GM18511 (cell line): ENCODE measurements around the gene CDYL2.
"Not testable (repeated sequence)": the region's sequence is repeated elsewhere in the genome, so short reads cannot be mapped to it uniquely, and the experiment has no call there.

ENCODE experiments used
- ATAC-seq: cut with Tn5 transposase; IDR thresholded peaks from one replicate; pipeline ENCODE4 v1.9.1; 2021; ENCODE audit warnings: mild to moderate bottlenecking, moderate library complexity; ENCODE audit not compliant: unreplicated experiment

The CDYL2 gene, protein sequence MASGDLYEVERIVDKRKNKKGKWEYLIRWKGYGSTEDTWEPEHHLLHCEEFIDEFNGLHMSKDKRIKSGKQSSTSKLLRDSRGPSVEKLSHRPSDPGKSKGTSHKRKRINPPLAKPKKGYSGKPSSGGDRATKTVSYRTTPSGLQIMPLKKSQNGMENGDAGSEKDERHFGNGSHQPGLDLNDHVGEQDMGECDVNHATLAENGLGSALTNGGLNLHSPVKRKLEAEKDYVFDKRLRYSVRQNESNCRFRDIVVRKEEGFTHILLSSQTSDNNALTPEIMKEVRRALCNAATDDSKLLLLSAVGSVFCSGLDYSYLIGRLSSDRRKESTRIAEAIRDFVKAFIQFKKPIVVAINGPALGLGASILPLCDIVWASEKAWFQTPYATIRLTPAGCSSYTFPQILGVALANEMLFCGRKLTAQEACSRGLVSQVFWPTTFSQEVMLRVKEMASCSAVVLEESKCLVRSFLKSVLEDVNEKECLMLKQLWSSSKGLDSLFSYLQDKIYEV

GRCh38 chr16:80804526-80805383 lies at the start of gene CDYL2:
Gene CDYL2, minus strand, starts transcription at chr16:80804598. Its CDS starts 425 bp downstream, at chr16:80804173.
- peak; percentile 81 for ATAC-seq

DNA sequence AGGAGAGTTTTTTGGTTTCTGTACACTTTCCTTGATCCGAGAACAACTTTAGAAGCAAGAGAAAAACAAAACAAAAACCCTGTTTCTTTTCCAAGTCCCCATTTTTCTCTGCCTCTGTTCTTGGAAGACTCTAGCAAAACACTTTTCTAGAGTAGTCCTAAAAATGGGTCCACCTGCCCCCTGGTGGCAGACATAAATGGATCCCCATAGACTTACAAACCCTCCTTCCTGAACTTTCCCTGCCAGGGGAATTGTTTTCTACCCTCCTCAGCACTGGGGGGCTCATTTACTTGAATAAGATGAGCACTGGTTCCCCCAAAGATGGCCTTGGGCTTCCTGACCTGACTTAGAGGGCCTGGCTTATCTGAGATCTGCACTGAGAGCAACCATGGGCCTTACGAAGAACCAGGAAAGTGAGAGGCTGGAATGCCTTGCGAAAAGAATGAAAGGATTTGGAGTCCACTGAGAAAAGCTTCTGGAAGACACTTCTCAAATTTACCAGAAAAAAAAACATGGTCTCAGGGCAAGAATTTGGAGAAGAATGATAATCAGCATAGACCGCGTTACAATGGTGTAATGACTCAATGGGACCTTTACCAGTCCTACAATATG lies 48.0 kb upstream of the CDYL2 start:
- no peak for ATAC-seq

DNA sequence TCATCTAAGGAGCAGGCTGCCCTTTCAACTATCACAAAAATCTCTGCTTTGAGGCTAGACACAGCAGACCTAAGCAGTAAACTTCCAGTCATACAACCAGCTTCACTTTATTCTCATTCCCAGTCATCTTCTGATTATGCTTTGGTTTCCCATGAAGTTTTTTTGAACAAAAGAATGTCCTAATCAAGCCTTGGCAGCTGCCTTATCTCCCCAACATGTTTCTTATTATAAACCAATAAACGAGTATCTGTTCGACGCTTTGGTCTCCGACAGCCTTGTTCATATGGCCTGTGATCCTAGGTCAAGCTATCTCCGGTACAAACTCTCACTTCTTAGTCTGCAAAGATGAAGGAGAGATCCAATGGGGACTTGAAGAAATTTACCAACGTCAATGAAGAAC lies 47.4 kb upstream of the CDYL2 start:
- ATAC-seq: no peak

- ATAC-seq: no peak
Measured at GRCh38 chr16:80850757-80851156, 46.4 kb upstream of the CDYL2 start.

DNA sequence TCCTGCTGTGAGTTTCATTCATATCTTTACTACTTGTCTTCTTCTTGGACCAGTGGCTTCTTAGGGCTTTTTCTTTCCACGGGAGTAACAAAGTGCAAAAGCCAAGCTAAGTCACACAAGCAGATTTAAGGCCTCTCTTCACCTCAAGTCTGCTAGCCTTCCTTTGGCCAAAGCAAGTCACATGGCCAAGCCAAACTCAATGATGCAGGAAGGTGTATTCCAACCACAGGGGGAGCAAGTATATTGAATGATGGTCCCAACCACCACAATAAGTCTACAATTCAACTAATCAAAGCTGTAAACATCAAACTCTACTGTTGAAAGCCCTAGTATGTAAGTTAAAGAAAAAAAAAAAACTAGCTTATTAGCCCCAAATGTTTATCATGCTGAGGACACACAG lies 44.5 kb upstream of the CDYL2 start:
- ATAC-seq: no peak

- ATAC-seq: no peak
Measured at GRCh38 chr16:80846680-80847079, 42.3 kb upstream of the CDYL2 start.

DNA sequence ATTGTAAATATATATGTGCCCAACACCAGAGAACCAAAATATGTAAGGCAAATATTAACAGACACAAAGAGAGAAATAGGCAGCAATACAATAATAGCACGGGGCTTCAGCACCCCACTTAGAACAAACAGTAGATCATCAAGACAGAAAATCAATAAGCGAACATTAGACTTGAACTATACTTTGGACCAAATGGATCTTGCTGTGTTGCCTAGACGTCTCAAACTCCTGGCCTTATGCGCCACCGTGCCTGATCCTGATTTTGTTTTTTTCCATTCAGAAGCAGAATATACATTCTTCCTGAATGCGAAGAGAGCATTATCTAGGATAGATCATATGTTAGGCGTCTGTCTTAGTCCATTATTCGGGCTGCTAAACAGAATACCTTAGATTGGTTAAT lies 41.9 kb upstream of the CDYL2 start:
- no peak for ATAC-seq

- no peak for ATAC-seq
Measured at GRCh38 chr16:80844395-80844794, 40.0 kb upstream of the CDYL2 start.

- ATAC-seq: no peak
Measured at GRCh38 chr16:80841231-80841630, 36.8 kb upstream of the CDYL2 start.

DNA sequence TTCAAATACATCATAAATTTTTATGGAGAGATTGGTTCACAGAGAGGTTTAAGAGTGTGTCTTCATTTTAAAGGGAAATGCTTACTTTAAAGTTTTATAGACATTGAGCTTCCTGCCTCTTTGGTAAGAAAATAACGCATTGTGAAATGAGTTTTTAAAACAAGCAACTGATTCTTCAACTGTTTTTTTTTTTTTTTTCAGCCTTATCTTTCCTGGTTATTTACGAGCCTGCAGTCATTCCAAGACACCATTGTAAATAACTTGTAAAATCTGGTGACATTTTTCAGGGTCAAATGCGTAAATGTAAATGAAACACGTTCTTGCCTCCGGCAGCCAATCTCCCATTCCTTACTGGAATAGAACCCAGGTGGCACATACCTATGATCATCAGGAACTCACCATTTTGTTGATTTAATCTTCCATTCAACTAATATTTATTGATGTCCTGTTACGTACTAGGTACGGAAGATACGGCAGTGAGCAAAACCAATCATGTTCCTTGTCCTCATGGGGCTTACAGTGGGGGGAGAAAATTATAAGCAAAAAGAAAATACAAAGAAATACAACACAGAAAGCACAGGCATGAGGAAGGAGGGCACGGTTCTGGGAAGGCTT lies 33.2 kb upstream of the CDYL2 start:
- no peak for ATAC-seq

DNA sequence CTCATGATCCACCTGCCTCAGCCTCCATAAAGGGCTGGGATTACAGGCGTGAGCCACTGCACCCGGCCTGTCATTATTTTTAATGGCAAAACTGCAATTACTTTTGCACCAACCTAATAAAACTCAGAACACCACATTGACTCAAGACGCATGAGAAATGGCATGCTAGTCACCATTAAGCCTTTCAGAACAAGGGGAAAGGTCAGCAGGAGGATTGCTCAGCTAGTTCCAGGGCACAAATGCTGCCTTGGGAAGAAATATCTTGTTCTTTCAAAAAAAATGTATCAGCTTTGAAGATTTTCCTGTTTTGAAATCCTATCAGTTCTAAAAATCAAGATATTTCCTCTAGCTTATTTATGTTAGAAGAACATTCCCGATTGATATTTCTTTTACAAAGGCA lies 32.4 kb upstream of the CDYL2 start:
- ATAC-seq: no peak

- no peak for ATAC-seq
Measured at GRCh38 chr16:80836202-80836601, 31.8 kb upstream of the CDYL2 start.

DNA sequence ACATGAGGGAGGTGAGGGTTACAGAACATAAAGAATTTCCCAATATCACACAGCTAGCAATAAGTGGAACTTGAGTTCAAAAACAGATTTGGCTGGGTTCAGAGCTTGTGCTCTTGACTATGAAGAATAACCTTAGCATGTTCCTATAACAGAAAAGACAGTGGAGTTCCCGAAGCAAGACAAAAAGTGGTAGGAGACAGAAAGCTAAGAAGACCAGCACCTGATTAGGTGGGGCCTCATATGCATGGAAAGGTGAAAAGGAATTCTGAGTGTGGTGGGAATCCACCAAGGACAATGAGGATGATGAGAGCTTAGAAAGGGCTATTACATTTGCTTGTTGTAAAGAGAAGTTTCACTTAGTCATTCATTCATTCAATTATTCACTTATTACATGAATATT lies 26.6 kb upstream of the CDYL2 start:
- no peak for ATAC-seq

- no peak for ATAC-seq
Measured at GRCh38 chr16:80828495-80828894, 24.1 kb upstream of the CDYL2 start.

- no peak for ATAC-seq
Measured at GRCh38 chr16:80827007-80827406, 22.6 kb upstream of the CDYL2 start.

DNA sequence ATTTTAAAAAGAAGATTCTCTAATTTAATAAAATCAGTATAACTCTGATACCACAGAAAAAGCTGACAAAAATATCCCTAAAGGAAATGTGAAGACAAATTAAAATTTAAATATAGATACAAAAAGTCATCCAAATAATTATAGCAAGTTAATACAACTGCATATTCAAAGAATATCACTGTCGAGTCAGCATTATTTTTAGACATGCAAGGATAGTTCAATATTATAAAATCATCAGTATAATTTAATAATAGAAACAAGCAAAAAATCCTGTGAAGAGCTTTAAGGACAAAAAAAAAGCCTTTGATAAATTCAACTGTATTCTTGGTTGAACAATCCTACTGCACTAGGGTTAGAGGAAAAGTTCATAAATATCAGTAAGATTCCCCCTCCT lies 21.0 kb upstream of the CDYL2 start:
- ATAC-seq: no peak

DNA sequence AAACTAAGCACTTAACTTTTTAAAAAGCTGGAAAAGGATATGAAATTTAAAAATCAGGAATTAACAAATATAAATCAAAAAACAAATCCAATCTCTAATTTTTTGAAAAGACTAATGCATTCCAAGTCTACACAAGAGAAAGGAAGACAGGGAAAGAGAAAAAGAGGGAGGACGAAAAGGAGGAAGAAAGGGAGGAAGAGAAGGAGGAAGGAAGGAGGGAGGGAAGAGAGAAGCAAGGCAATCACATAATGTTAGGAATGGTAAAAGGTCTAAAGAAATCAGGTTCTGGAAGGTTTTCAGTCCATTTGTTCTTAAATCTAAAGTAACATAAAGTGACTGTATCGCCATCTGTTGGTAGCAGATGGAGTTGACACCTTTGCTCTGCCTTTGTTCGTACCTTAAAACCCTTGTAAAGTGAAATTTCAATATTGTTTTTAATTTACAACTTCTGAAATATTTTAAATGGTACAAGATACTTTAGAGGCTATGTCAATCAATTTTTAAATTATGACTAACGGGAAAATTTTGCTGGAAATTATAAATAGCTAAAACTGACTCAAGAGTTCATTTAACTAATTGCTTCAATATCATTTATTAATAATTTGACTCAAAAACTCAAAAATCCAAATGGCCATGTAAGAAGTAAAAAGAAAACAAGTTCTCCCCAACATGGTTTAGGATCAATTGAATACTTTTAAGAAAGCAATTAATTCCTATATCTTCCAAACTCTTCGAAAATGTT lies 20.4 kb upstream of the CDYL2 start:
- ATAC-seq: no peak

DNA sequence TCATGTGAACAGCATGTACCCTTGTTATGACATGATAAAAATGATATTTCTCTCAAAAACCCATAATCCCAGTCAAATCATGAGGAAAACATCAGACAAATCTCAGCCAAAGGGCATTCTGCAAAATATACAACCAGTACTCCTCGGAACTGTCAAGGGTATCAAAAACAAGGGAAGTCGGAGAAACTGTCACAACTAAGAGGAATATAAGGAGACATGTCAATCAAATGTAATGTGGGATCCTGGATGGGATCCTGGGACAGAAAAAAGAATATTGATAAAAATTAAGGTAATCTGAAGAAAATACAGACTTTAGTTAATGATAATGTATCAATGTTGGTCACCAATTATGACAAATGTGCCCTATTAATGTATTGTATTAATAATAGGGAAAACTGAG lies 15.6 kb upstream of the CDYL2 start:
- no peak for ATAC-seq

DNA sequence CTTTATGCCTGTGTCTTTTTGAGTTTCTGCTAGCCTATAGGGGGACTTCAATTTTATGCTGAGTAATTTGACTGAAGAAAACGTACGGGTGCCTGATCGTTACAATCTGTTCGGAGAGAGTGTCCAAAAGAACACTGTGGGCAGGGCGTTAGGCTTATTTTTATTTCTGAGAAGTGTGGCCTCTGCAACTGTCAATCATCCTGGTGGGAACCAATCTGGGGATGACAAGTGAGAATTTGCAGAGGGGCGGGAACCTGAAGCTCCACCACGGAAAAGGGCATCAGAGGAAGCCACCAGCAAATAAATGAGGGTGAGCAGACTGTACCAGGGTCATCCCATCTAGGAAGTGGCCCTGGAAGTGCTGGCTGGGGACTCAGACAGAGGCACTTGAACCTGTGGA lies 12.0 kb upstream of the CDYL2 start:
- no peak for ATAC-seq

- ATAC-seq: not testable (repeated sequence)
Measured at GRCh38 chr16:80815278-80815677, 10.9 kb upstream of the CDYL2 start.
